ENCODE results near the gene CTXND1.

Gene CTXND1

DNA sequence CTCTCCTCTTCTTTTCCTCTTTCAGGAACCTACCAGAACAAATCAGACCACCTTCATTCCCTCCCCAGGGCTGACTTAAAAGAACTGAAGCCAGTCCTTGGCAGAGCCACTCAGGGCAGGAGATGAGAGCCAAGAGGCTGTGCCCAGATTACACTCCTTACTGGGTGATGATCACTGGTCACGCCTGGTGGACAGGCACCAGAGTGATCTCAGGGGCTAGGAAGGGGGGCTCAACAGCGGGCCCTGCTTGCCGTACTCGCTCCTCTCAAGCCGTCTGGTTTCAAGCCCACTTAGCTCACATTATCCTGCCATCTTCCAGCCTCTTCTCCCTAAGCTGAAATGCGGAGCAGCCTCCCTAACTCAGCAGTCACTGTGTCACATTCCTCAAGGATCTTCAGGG is 100.9 kb downstream of the CTXND1 start:
- DNase-seq (ENCODE audit: low read depth) = no peak
- no peak overlapping the region for H3K4me3 ChIP-seq (ENCODE audit: low read length)
- no peak for TF ChIP-seq CTCF (conservative IDR thresholded peaks at IDR 0.05; ENCODE audit: low read length)
